ENCODE measurements around the gene C3orf18. TPM values are rescaled to one million over a fixed set of nuclear protein-coding genes. Genes with fewer than 3 reads are reported as not detected.

Gene C3orf18
- total RNA-seq, 4 donors from 2014 or later: 1.9 to 10.2 (median 4.3) TPM

GRCh38 chr3:50512131-50512530, 55.4 kb downstream of the C3orf18 start:
- in situ Hi-C loops (cut with MboI; ENCODE audit: low pct_ligation_motif_present in 1 of 4, low pct_unique_long_range_greater_than_20kb in 1 of 4, low sequenced_read_pairs in 3 of 4) (no loop called here), intact Hi-C loops (cut with DNase I; ENCODE audit: low total_unique reads) (no loop called here)
- peaks cover 11 to 15% (median 12%) of the 10 kb centered on the region in 4 donors for H3K4me1 ChIP-seq
- no peak overlapping the region for H3K4me3 ChIP-seq
- no peaks in the 10 kb centered on the region for H3K36me3 ChIP-seq
- no peaks in the 10 kb centered on the region for H3K9me3 ChIP-seq
- H3K27me3 ChIP-seq: no peaks in the 10 kb centered on the region
- 87% methylated on average over 3 of the region's 3 CpGs; no CpG with 5 or more reads in 1 of the 2 donors for WGBS, 2 donors (ENCODE audit: low coverage in 1 of 2)
- DNase-seq: no peak
- no peak overlapping the region for H3K27ac ChIP-seq
- TF ChIP-seq EP300 (IDR thresholded peaks at IDR 0.05; ENCODE audit: low read depth) (no peak), POLR2AphosphoS5 (IDR thresholded peaks at IDR 0.05) (no peak), POLR2A (IDR thresholded peaks at IDR 0.05) (no peak)
- TF ChIP-seq, protein P1, sequence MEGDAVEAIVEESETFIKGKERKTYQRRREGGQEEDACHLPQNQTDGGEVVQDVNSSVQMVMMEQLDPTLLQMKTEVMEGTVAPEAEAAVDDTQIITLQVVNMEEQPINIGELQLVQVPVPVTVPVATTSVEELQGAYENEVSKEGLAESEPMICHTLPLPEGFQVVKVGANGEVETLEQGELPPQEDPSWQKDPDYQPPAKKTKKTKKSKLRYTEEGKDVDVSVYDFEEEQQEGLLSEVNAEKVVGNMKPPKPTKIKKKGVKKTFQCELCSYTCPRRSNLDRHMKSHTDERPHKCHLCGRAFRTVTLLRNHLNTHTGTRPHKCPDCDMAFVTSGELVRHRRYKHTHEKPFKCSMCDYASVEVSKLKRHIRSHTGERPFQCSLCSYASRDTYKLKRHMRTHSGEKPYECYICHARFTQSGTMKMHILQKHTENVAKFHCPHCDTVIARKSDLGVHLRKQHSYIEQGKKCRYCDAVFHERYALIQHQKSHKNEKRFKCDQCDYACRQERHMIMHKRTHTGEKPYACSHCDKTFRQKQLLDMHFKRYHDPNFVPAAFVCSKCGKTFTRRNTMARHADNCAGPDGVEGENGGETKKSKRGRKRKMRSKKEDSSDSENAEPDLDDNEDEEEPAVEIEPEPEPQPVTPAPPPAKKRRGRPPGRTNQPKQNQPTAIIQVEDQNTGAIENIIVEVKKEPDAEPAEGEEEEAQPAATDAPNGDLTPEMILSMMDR (IDR thresholded peaks at IDR 0.05): no peak

- intact Hi-C loops (cut with DNase I; ENCODE audit: low total_unique reads): no loop called here
- WGBS, 2 donors (ENCODE audit: low coverage in 1 of 2): 67% methylated on average over 2 of the region's 2 CpGs; no CpG with 5 or more reads in 1 of the 2 donors
Observed at GRCh38 chr3:50510325-50510724, 57.2 kb downstream of the C3orf18 start.

DNA sequence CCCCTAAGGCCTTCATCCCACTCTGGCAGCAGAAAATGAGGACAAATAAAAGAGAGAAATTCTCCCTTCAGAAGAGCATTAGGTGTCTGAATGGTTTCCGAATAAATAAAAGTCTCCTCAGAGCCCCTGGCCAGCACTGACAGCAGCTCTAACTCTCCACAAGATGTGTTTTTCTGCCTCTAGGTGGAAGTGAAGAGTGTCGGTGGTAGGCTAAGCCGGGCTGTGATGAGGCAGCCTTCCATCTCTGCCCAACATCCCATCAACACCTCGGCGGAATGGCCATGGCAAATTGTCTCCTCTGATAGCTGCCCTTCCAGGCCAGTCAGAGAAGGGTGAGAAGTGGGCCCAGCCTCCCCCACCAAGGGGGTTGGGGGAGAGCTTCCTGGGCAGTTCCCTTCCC, 57.8 kb downstream of the C3orf18 start:
- no peaks in the 10 kb centered on the region for H3K4me1 ChIP-seq
- H3K9me3 ChIP-seq: no peaks in the 10 kb centered on the region
- H3K27me3 ChIP-seq: no peaks in the 10 kb centered on the region
- no peaks in the 10 kb centered on the region for H3K36me3 ChIP-seq
- H3K27ac ChIP-seq: no peak overlapping the region
- TF ChIP-seq, protein P1 (IDR thresholded peaks at IDR 0.05): no peak
- TF ChIP-seq EP300 (IDR thresholded peaks at IDR 0.05; ENCODE audit: low read depth) (no peak), POLR2A (IDR thresholded peaks at IDR 0.05) (no peak), POLR2AphosphoS5 (IDR thresholded peaks at IDR 0.05) (no peak)
- intact Hi-C loops (cut with DNase I; ENCODE audit: low total_unique reads) (no loop called here), in situ Hi-C loops (cut with MboI; ENCODE audit: low pct_ligation_motif_present in 1 of 4, low pct_unique_long_range_greater_than_20kb in 1 of 4, low sequenced_read_pairs in 3 of 4) (no loop called here)
- H3K4me3 ChIP-seq: no peak overlapping the region
- WGBS, 2 donors (ENCODE audit: low coverage in 1 of 2): 65% methylated on average over 5 of the region's 5 CpGs; no CpG with 5 or more reads in 1 of the 2 donors
- no peak for DNase-seq

More at GRCh38 chr3:50510325-50510724, 57.2 kb downstream of the C3orf18 start:
- no peak for DNase-seq
- H3K9me3 ChIP-seq: no peaks in the 10 kb centered on the region
- H3K27me3 ChIP-seq: no peaks in the 10 kb centered on the region
- peaks cover 2 to 4% (median 2%) of the 10 kb centered on the region in 4 donors for H3K4me1 ChIP-seq
- H3K4me3 ChIP-seq: no peak overlapping the region
- no peak for TF ChIP-seq POLR2AphosphoS5 (IDR thresholded peaks at IDR 0.05)
- TF ChIP-seq, protein P1 (IDR thresholded peaks at IDR 0.05): no peak
- TF ChIP-seq POLR2A (IDR thresholded peaks at IDR 0.05): no peak
- TF ChIP-seq EP300 (IDR thresholded peaks at IDR 0.05; ENCODE audit: low read depth): no peak
- in situ Hi-C loops (cut with MboI; ENCODE audit: low pct_ligation_motif_present in 1 of 4, low pct_unique_long_range_greater_than_20kb in 1 of 4, low sequenced_read_pairs in 3 of 4): no loop called here
- no peak overlapping the region for H3K27ac ChIP-seq
- no peaks in the 10 kb centered on the region for H3K36me3 ChIP-seq

DNA sequence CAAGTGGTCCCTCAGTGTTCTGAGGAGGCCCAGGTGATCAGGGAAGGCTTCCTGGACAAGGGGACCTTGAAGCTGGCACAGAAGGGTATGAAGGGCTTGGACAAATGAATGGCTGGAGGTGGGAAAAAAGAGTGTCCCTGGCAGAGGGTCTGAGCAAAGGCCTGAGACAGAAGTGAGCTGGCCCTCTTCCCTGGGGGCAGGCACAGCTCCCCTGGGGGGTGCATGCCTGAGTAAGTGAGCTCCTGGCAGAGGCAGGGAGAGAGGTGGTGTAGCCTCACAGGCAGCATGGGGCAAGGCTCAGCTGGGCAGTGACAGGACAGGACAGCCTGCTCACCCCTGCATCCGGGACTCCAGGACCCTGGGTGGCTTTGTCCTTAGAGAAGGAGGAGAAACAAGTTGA, 58.7 kb downstream of the C3orf18 start:
- intact Hi-C loops (cut with DNase I; ENCODE audit: low total_unique reads): no loop called here
- in situ Hi-C loops (cut with MboI; ENCODE audit: low pct_ligation_motif_present in 1 of 4, low pct_unique_long_range_greater_than_20kb in 1 of 4, low sequenced_read_pairs in 3 of 4): no loop called here
- TF ChIP-seq POLR2A (IDR thresholded peaks at IDR 0.05) (no peak), EP300 (IDR thresholded peaks at IDR 0.05; ENCODE audit: low read depth) (no peak), POLR2AphosphoS5 (IDR thresholded peaks at IDR 0.05) (no peak)
- TF ChIP-seq, protein P1 (IDR thresholded peaks at IDR 0.05): no peak
- no peak overlapping the region for H3K4me3 ChIP-seq
- WGBS, 2 donors (ENCODE audit: low coverage in 1 of 2): 64% methylated on average over 1 of the region's 1 CpG; no CpG with 5 or more reads in 1 of the 2 donors
- H3K36me3 ChIP-seq: no peaks in the 10 kb centered on the region
- peaks cover 0 to 3% (median 0%) of the 10 kb centered on the region in 4 donors for H3K4me1 ChIP-seq
- H3K27ac ChIP-seq: no peak overlapping the region
- no peak for DNase-seq
- peaks cover 5% of the 10 kb centered on the region for H3K27me3 ChIP-seq
- no peaks in the 10 kb centered on the region for H3K9me3 ChIP-seq

Other genes with a start within 250 kb of the C3orf18 start
- gene HYAL2, start 245.0 kb downstream of the C3orf18 start, total RNA-seq: 10 to 100 TPM; 18.7 to 51.1 (median 32.0) TPM
- gene TUSC2, start 239.5 kb downstream of the C3orf18 start, total RNA-seq: 10 to 100 TPM in 3 of 4 donors, 1 to 10 TPM in 1; 7.9 to 39.6 (median 28.0) TPM
- 10 to 100 TPM in 3 of 4 donors, 1 to 10 TPM in 1; 9.8 to 29.2 (median 21.7) TPM for gene RASSF1, start 226.9 kb downstream of the C3orf18 start, total RNA-seq
- gene ZMYND10, start 222.0 kb downstream of the C3orf18 start, total RNA-seq: not detected
- gene NPRL2, start 217.0 kb downstream of the C3orf18 start, total RNA-seq: 10 to 100 TPM in 2 of 4 donors, 1 to 10 TPM in 2; 6.0 to 29.2 (median 13.1) TPM
- gene CYB561D2, start 216.9 kb downstream of the C3orf18 start, total RNA-seq: 10 to 100 TPM; 23.7 to 53.9 (median 35.6) TPM
- 100 to 1,000 TPM in 1 of 4 donors, 10 to 100 TPM in 3; 71.8 to 103 (median 81.9) TPM for gene TMEM115, start 208.2 kb downstream of the C3orf18 start, total RNA-seq
- gene CACNA2D2, start 64.1 kb downstream of the C3orf18 start, total RNA-seq: 1 to 10 TPM in 2 of 4 donors, under 1 TPM in 2; 0.48 to 2.2 (median 0.87) TPM
- gene HEMK1, start 1.8 kb upstream of the C3orf18 start, total RNA-seq: 10 to 100 TPM in 1 of 4 donors, 1 to 10 TPM in 3; 7.3 to 11.6 (median 7.9) TPM
- gene CISH, start 44.0 kb upstream of the C3orf18 start, total RNA-seq: 10 to 100 TPM in 2 of 4 donors, 1 to 10 TPM in 2; 3.0 to 15.9 (median 9.2) TPM
- gene MAPKAPK3, start 49.4 kb upstream of the C3orf18 start, total RNA-seq: 10 to 100 TPM; 21.3 to 37.8 (median 26.9) TPM
- under 1 TPM; 0.41 to 0.75 (median 0.62) TPM for gene DOCK3, start 107.2 kb upstream of the C3orf18 start, total RNA-seq

Measured in transverse colon (tissue), 4 donors.